NT2/D1 (cell line): Measurements from ENCODE around the gene CGN.

ENCODE experiments used
- DNase-seq: peaks from one replicate; pipeline ENCODE4 v3.0.0-alpha.2; 2011; ENCODE audit warnings: low read depth, low spot score
- H3K27me3 ChIP-seq: 2 replicates; pipeline ENCODE4 v1.6.0; 2011; ENCODE audit warnings: mild to moderate bottlenecking; ENCODE audit not compliant: insufficient read length, insufficient read depth
- H3K36me3 ChIP-seq: 2 replicates; pipeline ENCODE4 v1.6.1; 2011; ENCODE audit warnings: mild to moderate bottlenecking, low read length, mixed read lengths; ENCODE audit not compliant: insufficient read depth, insufficient read length
- H3K4me1 ChIP-seq: 2 replicates; pipeline ENCODE4 v1.5.1; 2011; ENCODE audit not compliant: insufficient read depth, insufficient read length
- H3K4me3 ChIP-seq: 2 replicates; pipeline ENCODE4 v1.5.1; 2011; ENCODE audit warnings: low read depth; ENCODE audit not compliant: insufficient read length
- H3K9ac ChIP-seq: 2 replicates; pipeline ENCODE4 v1.6.0; 2011; ENCODE audit warnings: low read depth; ENCODE audit not compliant: insufficient read length
- H3K9me3 ChIP-seq: 2 replicates; pipeline ENCODE4 v1.5.1; 2011; ENCODE audit warnings: mild to moderate bottlenecking, low read length; ENCODE audit not compliant: insufficient read depth
- SUZ12 ChIP-seq: IDR thresholded peaks from 2 replicates; pipeline ENCODE4 v1.6.1; 2011; ENCODE audit not compliant: insufficient read length, insufficient read depth; ENCODE audit errors: extremely low read depth
- YY1 ChIP-seq: IDR thresholded peaks from 2 replicates; pipeline ENCODE4 v1.6.1; 2011; ENCODE audit not compliant: insufficient read length, insufficient read depth
- ZNF274 ChIP-seq: IDR thresholded peaks from 2 replicates; pipeline ENCODE4 v1.6.1; 2011; ENCODE audit warnings: mild to moderate bottlenecking, low read depth, low read length

The CGN gene

DNA sequence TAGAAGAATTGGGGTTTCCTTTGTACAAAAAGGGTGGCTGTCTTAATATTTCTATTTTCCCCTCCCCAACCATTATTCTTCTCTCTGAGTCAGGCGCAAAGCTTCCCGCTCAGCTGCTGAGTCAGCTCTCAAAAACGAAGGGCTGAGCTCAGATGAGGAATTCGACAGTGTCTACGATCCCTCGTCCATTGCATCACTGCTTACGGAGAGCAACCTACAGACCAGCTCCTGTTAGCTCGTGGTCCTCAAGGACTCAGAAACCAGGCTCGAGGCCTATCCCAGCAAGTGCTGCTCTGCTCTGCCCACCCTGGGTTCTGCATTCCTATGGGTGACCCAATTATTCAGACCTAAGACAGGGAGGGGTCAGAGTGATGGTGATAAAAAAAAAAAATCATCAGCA is 25.9 kb downstream of the CGN start:
- peaks cover 62% of the 10 kb centered on the region for H3K36me3 ChIP-seq
- H3K27me3 ChIP-seq = peaks cover 9% of the 10 kb centered on the region
- H3K9ac ChIP-seq = no peak overlapping the region
- DNase-seq = no peak
- no peak overlapping the region for H3K4me3 ChIP-seq
- no peak for TF ChIP-seq YY1
- TF ChIP-seq ZNF274 = no peak
- no peak for TF ChIP-seq SUZ12
- no peaks in the 10 kb centered on the region for H3K9me3 ChIP-seq
- H3K4me1 ChIP-seq = peaks cover 13% of the 10 kb centered on the region

DNA sequence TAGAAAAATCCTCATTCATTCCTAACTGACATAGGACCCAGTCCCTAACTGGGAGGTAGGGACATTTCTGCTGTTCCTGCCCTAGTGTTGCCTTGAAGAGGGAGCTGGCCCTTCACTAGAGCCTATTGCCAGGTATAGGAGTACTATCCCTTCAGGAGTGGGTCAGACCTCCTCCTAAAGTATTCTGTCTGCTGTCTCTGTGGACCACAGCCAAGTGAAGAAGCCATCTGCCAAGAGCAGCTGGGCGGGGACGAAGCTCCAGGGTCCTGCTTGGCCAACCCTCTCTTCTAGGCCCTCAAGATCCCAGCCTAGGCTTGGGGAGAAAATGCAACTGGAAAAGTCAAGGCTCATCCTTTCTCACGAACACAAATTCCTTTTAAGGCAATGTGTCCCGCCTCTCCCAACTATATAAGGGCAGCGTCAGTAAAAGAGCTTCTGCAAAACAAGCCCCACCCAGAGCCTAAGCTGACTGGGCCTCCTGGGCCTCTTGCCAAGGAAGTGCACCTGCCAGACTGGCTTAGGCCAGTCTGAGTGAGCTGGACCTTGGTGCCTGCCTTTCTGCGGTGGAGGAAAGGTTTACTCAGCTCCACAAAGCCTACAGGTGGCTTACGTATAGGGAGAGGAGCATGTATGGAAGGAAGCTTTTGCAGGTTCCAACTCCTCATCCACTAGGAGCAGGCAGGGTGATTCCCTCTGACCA is 28.3 kb downstream of the CGN start:
- TF ChIP-seq ZNF274 (no peak), YY1 (no peak), SUZ12 (no peak)
- peaks cover 13% of the 10 kb centered on the region for H3K4me1 ChIP-seq
- peak overlapping the region; percentile 27 for H3K9ac ChIP-seq
- DNase-seq = no peak
- no peaks in the 10 kb centered on the region for H3K9me3 ChIP-seq
- peak overlapping the region; percentile 86 for H3K4me3 ChIP-seq
- H3K27me3 ChIP-seq = peaks cover 9% of the 10 kb centered on the region
- peaks cover 56% of the 10 kb centered on the region for H3K36me3 ChIP-seq

DNA sequence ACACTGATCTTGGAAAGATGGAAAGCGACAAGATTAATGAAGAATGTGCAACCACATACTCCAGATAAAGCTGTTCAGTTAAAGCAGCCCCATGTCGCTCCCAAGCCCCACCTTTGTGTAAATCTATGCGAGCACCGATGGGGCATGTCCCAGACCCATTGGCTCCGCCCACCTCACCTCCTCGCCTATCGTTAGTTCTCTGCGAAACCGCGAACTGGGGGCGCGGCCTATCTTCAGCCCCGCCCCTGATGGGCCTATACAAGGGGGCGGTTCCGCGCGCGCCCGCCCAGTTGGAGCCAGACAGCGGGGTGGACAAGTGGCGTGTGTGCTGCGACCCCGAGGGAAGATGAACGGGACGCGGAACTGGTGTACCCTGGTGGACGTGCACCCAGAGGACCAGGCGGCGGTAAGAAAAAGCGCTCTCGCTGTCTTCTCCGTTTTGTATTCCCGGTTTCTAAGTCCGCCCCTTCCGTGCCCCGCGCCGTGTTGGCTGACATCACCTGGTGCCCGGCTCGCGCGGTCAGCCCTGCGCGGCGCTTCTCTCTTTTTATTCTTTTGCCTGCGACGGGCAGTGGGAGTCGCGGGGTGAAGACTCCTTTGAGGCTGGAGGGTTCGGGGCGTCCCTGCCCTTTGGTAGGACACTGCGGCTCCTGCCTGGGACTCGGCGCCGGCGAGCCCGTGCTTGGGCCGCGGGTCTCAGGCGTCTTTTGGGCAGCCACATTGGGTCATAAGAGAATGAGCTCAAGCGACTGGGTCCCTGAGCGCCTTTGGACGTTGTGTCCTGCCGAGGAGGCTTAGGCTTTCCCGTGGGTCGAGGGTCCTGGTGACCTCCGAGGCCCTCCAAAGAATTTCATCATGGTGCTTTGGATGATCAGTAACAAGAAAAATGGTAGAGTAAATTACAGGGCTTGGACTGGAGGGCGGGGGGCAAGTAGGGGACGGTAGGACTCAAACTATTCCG is 29.1 kb downstream of the CGN start, which contains the start of gene TUFT1:
TSS of gene TUFT1 (plus strand) at position 289 of the 961 bp plus-strand sequence. CDS start at position 347, 58 bp downstream.
- TF ChIP-seq ZNF274 (no peak), SUZ12 (no peak), YY1 (no peak)
- H3K9ac ChIP-seq = peak within 1 kb of the TSS; percentile 87
- peaks cover 52% of the 10 kb centered on the region for H3K36me3 ChIP-seq
- peak within 1 kb of the TSS; percentile 86 for H3K4me3 ChIP-seq
- peaks cover 9% of the 10 kb centered on the region for H3K27me3 ChIP-seq
- H3K4me1 ChIP-seq = peaks cover 10% of the 10 kb centered on the region
- peak; percentile 96 for DNase-seq
- H3K9me3 ChIP-seq = no peaks in the 10 kb centered on the region

DNA sequence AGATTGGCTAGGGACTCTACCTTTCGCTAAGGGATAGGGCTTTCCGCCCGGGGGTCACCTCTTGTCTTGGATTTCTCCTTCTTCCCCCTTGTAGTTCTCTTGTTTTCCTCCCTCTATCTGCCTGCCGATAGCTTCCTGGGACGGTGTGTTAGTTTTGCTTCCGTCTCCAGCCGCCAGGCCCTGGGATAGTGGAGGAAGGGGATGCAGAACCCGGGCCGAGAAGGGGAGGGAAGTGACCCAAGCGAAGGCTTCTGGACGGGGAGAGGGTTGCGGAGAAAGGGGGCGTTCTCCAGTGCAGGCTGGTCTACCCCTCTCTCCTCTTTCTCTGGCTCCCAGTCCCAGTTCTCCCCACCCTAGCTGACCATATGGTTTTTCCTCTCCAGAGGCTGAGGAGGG is 29.8 kb downstream of the CGN start:
- no peak for DNase-seq
- peaks cover 7% of the 10 kb centered on the region for H3K4me1 ChIP-seq
- H3K9me3 ChIP-seq = no peaks in the 10 kb centered on the region
- peaks cover 9% of the 10 kb centered on the region for H3K27me3 ChIP-seq
- H3K36me3 ChIP-seq = peaks cover 51% of the 10 kb centered on the region
- peak overlapping the region; percentile 86 for H3K4me3 ChIP-seq
- TF ChIP-seq ZNF274 = no peak
- TF ChIP-seq YY1 = no peak
- no peak for TF ChIP-seq SUZ12
- H3K9ac ChIP-seq = peak overlapping the region; percentile 87

DNA sequence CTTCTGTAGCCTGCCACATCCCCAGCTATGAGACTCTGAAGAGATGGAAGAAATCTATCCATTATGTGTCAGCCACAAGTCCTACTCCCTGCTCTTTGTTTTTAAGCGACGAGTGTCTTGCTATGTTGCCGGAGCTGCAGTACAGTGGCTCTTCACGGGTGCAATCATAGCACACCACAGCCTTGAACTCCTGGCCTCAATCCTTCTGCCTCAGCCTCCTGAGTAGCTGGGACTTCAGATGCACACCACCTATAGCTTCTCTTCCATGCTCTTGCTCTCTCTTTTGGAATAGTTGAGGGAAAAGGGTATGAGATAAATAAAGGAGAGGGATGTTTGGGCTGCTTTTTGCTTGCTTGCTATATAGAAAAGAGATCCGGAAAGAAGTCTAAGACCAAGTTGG is 30.6 kb downstream of the CGN start:
- no peaks in the 10 kb centered on the region for H3K9me3 ChIP-seq
- DNase-seq = no peak
- peaks cover 7% of the 10 kb centered on the region for H3K4me1 ChIP-seq
- peak overlapping the region; percentile 12 for H3K9ac ChIP-seq
- peak overlapping the region; percentile 86 for H3K4me3 ChIP-seq
- H3K27me3 ChIP-seq = peaks cover 9% of the 10 kb centered on the region
- TF ChIP-seq YY1 (no peak), SUZ12 (no peak), ZNF274 (no peak)
- H3K36me3 ChIP-seq = peaks cover 47% of the 10 kb centered on the region

DNA sequence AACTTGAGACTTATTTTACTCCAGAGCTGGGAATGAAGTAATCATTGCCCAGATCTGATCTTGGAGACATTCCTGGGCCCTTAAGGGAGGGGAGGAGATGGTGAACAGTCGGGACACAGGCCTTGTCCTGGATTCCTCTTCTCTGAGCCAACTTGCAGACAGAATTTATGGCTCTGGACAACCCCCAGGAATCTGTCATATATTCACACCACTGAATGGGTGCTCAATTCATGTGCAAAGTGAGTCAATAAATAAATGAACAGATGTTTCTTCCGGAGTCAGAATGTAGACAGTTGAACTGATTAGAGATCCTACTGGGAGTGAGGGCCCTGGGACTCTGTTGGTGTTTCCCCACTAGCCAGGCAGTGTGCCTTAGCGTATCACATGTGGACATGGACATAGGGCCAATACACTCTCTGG is 31.5 kb downstream of the CGN start:
- DNase-seq = no peak
- H3K4me3 ChIP-seq = no peak overlapping the region
- H3K36me3 ChIP-seq = peaks cover 38% of the 10 kb centered on the region
- no peaks in the 10 kb centered on the region for H3K9me3 ChIP-seq
- no peak overlapping the region for H3K9ac ChIP-seq
- H3K4me1 ChIP-seq = peaks cover 14% of the 10 kb centered on the region
- TF ChIP-seq SUZ12 = no peak
- no peak for TF ChIP-seq ZNF274
- no peak for TF ChIP-seq YY1
- peaks cover 9% of the 10 kb centered on the region for H3K27me3 ChIP-seq

DNA sequence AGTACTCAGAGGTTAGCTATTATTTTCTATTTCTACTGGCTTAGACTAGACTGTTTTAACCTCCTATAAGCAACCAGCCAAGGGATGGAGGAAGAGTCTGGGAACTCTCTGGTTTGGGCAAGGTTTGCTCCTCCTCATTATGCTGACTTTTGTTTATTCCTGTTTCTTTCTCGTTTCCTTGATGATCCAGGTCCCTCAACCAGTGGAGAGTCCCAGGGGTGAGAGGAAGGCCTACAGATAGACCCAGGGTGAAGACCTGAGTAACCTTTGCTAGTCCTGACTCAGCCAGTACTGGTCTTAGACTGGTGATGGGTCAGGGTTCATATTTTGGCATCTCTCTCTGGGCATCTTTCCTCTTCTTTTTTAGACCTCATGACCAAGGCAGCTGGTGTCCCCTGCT is 34.4 kb downstream of the CGN start:
- DNase-seq = no peak

More for the DNA sequence above, 34.4 kb downstream of the CGN start:
- H3K27me3 ChIP-seq = peaks cover 9% of the 10 kb centered on the region
- H3K36me3 ChIP-seq = peaks cover 31% of the 10 kb centered on the region
- H3K9ac ChIP-seq = no peak overlapping the region
- H3K4me1 ChIP-seq = peaks cover 16% of the 10 kb centered on the region
- no peaks in the 10 kb centered on the region for H3K9me3 ChIP-seq
- TF ChIP-seq SUZ12 = no peak
- no peak for TF ChIP-seq YY1
- no peak for TF ChIP-seq ZNF274
- H3K4me3 ChIP-seq = no peak overlapping the region
